ENCODE data around the gene DCST1. TPM values are rescaled to one million over a fixed set of nuclear protein-coding genes. Genes with fewer than 3 reads are reported as not detected.

Gene DCST1
- total and polyA plus RNA-seq, 2 of the 13 experiments (the other 11 are each of a cell fraction or from before 2014, with no cell fraction given), result 0.04 TPM; not detected in 1

GRCh38 chr1:155001675-155002463 lies 31.8 kb upstream of the DCST1 start (continued):
- TF ChIP-seq ZSCAN25 (CRISPR knock-in tag; IDR thresholded peaks at IDR 0.05) (no peak), ZBTB44 (CRISPR knock-in tag; IDR thresholded peaks at IDR 0.05) (no peak), RFX5 (IDR thresholded peaks at IDR 0.05; ENCODE audit: low read depth, low read length) (no peak), MEF2D (CRISPR knock-in tag; IDR thresholded peaks at IDR 0.05) (no peak), POLR2AphosphoS5 (IDR thresholded peaks at IDR 0.05; ENCODE audit: low read depth, low read length) (peak; percentile 64; the same call in 1 of the 2 replicates), ZNF839 (CRISPR knock-in tag; IDR thresholded peaks at IDR 0.05; ENCODE audit: borderline replicate concordance) (no peak), FLYWCH1 (CRISPR knock-in tag; IDR thresholded peaks at IDR 0.05) (no peak), CTCF (CRISPR knock-in tag; IDR thresholded peaks at IDR 0.05) (peak; percentile 71), ZNF292 (CRISPR knock-in tag; IDR thresholded peaks at IDR 0.05; ENCODE audit: borderline replicate concordance, low read depth) (no peak), ARNT2 (CRISPR knock-in tag; IDR thresholded peaks at IDR 0.05; ENCODE audit: low read depth) (peak; percentile 26; the same call in 1 of the 2 replicates), FOXJ3 (CRISPR knock-in tag; IDR thresholded peaks at IDR 0.05; ENCODE audit: borderline replicate concordance) (no peak), ZBTB7B (CRISPR knock-in tag; IDR thresholded peaks at IDR 0.05) (no peak), ZBTB20 (CRISPR knock-in tag; IDR thresholded peaks at IDR 0.05; ENCODE audit: borderline replicate concordance, low read depth) (peak; percentile 38; the same call in 1 of the 2 replicates), HOMEZ (CRISPR knock-in tag; IDR thresholded peaks at IDR 0.05; ENCODE audit: low read depth) (no peak), USF2 (IDR thresholded peaks at IDR 0.05; ENCODE audit: low read depth, low read length) (no peak), USF2 (CRISPR knock-in tag; IDR thresholded peaks at IDR 0.05; ENCODE audit: borderline replicate concordance) (no peak), SIN3B (IDR thresholded peaks at IDR 0.05; ENCODE audit: low read length) (no peak), PHF5A (CRISPR knock-in tag; IDR thresholded peaks at IDR 0.05; ENCODE audit: low read depth, unreplicated experiment) (no peak), NCOA1 (CRISPR knock-in tag; IDR thresholded peaks at IDR 0.05) (no peak), ZFY (CRISPR knock-in tag; IDR thresholded peaks at IDR 0.05) (0 out of 2 replicates have a peak, but pooled peaks have one; percentile 3), ZNF780A (CRISPR knock-in tag; IDR thresholded peaks at IDR 0.05) (no peak), MED1 (CRISPR knock-in tag; IDR thresholded peaks at IDR 0.05) (no peak), ZEB1 (IDR thresholded peaks at IDR 0.05; ENCODE audit: insufficient replicate concordance, low read depth) (peak; percentile 52), POLR2AphosphoS2 (IDR thresholded peaks at IDR 0.05; ENCODE audit: low read depth, low read length) (peak; percentile 54; the same call in 1 of the 2 replicates)
